ENCODE results near the gene VDR. TPM values are rescaled to one million over a fixed set of nuclear protein-coding genes. Genes with fewer than 3 reads are reported as not detected.

VDR gene
- total RNA-seq, 1 donor from 2014 or later = not detected

GRCh38 chr12:47799357-47799955, 105.3 kb downstream of the VDR start:
- Histone ChIP-seq H3K27me3 (no peaks in the 10 kb centered on the region), H3K79me2 (ENCODE audit: low read depth) (no peaks in the 10 kb centered on the region), H3K9ac (no peak overlapping the region), H4K20me1 (ENCODE audit: low read depth) (peaks cover 13% of the 10 kb centered on the region), H3F3A (ENCODE audit: low read depth) (peaks cover 5% of the 10 kb centered on the region), H3K9me3 (ENCODE audit: low read depth) (no peaks in the 10 kb centered on the region), H3K36me3 (no peaks in the 10 kb centered on the region), H3K27ac (peak overlapping the region; percentile 64), H3K4me3 (no peak overlapping the region), H3K4me2 (peak overlapping the region; percentile 45), H2AFZ (replicated peaks) (no peak overlapping the region), H3K4me1 (peaks cover 29% of the 10 kb centered on the region)
- H3K4me3 Mint-ChIP-seq = no peak overlapping the region
- no peak overlapping the region for H3K27ac Mint-ChIP-seq
- no peak for TF ChIP-seq EZH2phosphoT487 (IDR thresholded peaks at IDR 0.05)
- TF ChIP-seq, protein P1, sequence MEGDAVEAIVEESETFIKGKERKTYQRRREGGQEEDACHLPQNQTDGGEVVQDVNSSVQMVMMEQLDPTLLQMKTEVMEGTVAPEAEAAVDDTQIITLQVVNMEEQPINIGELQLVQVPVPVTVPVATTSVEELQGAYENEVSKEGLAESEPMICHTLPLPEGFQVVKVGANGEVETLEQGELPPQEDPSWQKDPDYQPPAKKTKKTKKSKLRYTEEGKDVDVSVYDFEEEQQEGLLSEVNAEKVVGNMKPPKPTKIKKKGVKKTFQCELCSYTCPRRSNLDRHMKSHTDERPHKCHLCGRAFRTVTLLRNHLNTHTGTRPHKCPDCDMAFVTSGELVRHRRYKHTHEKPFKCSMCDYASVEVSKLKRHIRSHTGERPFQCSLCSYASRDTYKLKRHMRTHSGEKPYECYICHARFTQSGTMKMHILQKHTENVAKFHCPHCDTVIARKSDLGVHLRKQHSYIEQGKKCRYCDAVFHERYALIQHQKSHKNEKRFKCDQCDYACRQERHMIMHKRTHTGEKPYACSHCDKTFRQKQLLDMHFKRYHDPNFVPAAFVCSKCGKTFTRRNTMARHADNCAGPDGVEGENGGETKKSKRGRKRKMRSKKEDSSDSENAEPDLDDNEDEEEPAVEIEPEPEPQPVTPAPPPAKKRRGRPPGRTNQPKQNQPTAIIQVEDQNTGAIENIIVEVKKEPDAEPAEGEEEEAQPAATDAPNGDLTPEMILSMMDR (IDR thresholded peaks at IDR 0.05) = no peak
- no peak for TF ChIP-seq EZH2 (IDR thresholded peaks at IDR 0.05)
- H3K27me3 Mint-ChIP-seq (ENCODE audit: insufficient read depth, low read depth) = no peaks in the 10 kb centered on the region
- peak; percentile 74 for DNase-seq (ENCODE audit: low spot score)
- no peaks in the 10 kb centered on the region for H3K9me3 Mint-ChIP-seq
- H3K4me1 Mint-ChIP-seq = peaks cover 34% of the 10 kb centered on the region
- H3K36me3 Mint-ChIP-seq = peaks cover 3% of the 10 kb centered on the region

- Histone ChIP-seq H3K36me3 (no peaks in the 10 kb centered on the region), H4K20me1 (ENCODE audit: low read depth) (peaks cover 13% of the 10 kb centered on the region), H3K79me2 (ENCODE audit: low read depth) (no peaks in the 10 kb centered on the region), H3K9ac (no peak overlapping the region), H3F3A (ENCODE audit: low read depth) (peaks cover 5% of the 10 kb centered on the region), H3K4me1 (peaks cover 29% of the 10 kb centered on the region), H2AFZ (replicated peaks) (no peak overlapping the region), H3K27me3 (no peaks in the 10 kb centered on the region), H3K4me2 (no peak overlapping the region), H3K9me3 (ENCODE audit: low read depth) (no peaks in the 10 kb centered on the region), H3K4me3 (no peak overlapping the region), H3K27ac (no peak overlapping the region)
- Mint-ChIP-seq H3K27ac (no peak overlapping the region), H3K27me3 (ENCODE audit: insufficient read depth, low read depth) (no peaks in the 10 kb centered on the region), H3K4me3 (no peak overlapping the region), H3K9me3 (no peaks in the 10 kb centered on the region), H3K4me1 (peaks cover 33% of the 10 kb centered on the region), H3K36me3 (peaks cover 7% of the 10 kb centered on the region)
- TF ChIP-seq EZH2phosphoT487 (IDR thresholded peaks at IDR 0.05) (no peak), EZH2 (IDR thresholded peaks at IDR 0.05) (no peak)
- TF ChIP-seq, protein P1 (IDR thresholded peaks at IDR 0.05) = no peak
- DNase-seq (ENCODE audit: low spot score) = no peak
Measured at GRCh38 chr12:47798382-47798948, 106.3 kb downstream of the VDR start.

DNA sequence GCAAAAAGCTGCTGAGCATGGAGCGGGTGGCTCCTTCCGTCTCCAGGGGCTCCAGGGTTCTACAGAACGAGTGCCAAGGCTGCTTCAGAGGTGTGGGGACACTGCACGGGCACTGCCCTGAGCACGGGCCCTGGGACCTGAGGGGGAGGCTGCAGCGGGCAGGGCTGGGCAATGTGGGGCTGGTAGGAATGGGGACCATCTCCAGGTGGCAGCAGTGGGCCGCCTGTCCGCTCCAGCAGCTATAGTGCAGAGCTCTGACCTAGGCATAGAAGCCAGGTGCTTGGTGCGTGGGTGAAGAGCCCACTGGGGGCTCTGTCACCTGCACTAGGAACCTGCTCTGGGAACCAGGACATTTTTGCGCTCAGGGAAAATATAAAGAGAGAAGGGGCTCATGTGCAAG, 107.4 kb downstream of the VDR start:
- Histone ChIP-seq H4K20me1 (ENCODE audit: low read depth) (peaks cover 13% of the 10 kb centered on the region), H3K36me3 (no peaks in the 10 kb centered on the region), H3K27ac (no peak overlapping the region), H3K9ac (no peak overlapping the region), H2AFZ (replicated peaks) (no peak overlapping the region), H3K9me3 (ENCODE audit: low read depth) (no peaks in the 10 kb centered on the region), H3K4me1 (peaks cover 29% of the 10 kb centered on the region), H3K79me2 (ENCODE audit: low read depth) (no peaks in the 10 kb centered on the region), H3K4me2 (no peak overlapping the region), H3F3A (ENCODE audit: low read depth) (peaks cover 5% of the 10 kb centered on the region), H3K4me3 (no peak overlapping the region), H3K27me3 (no peaks in the 10 kb centered on the region)
- peak overlapping the region; percentile 78 for H3K27ac Mint-ChIP-seq
- H3K9me3 Mint-ChIP-seq = no peaks in the 10 kb centered on the region
- peak; percentile 54 for DNase-seq (ENCODE audit: low spot score)
- H3K27me3 Mint-ChIP-seq (ENCODE audit: insufficient read depth, low read depth) = no peaks in the 10 kb centered on the region
- peaks cover 23% of the 10 kb centered on the region for H3K4me1 Mint-ChIP-seq
- peaks cover 12% of the 10 kb centered on the region for H3K36me3 Mint-ChIP-seq
- TF ChIP-seq EZH2phosphoT487 (IDR thresholded peaks at IDR 0.05) = no peak
- TF ChIP-seq, protein P1 (IDR thresholded peaks at IDR 0.05) = peak; percentile 56
- H3K4me3 Mint-ChIP-seq = no peak overlapping the region
